ENCODE measurements around the gene RNU6-9. TPM values are rescaled to one million over a fixed set of nuclear protein-coding genes. Genes with fewer than 3 reads are reported as not detected.

The RNU6-9 gene
- total and polyA plus RNA-seq, 2 experiments from 2014 or later: not detected

- TF ChIP-seq CTCF (IDR thresholded peaks at IDR 0.05; ENCODE audit: low read depth, low read length): no peak
- Histone ChIP-seq H3K36me3 (peaks cover 10% of the 10 kb centered on the region), H3K4me3 (no peak overlapping the region), H3K27me3 (no peaks in the 10 kb centered on the region), H3K4me1 (ENCODE audit: low read depth) (no peaks in the 10 kb centered on the region), H3K9me3 (ENCODE audit: low read depth) (no peaks in the 10 kb centered on the region), H3K27ac (no peak overlapping the region)
- no peak for DNase-seq (ENCODE audit: low read depth in 1 of 2, low spot score in 1 of 2)
Observed at GRCh38 chr19:867301-867793, 25.9 kb upstream of the RNU6-9 start.

GRCh38 chr19:867855-868457 lies 25.3 kb upstream of the RNU6-9 start:
- Histone ChIP-seq H3K4me3 (no peak overlapping the region), H3K9me3 (ENCODE audit: low read depth) (no peaks in the 10 kb centered on the region), H3K27ac (no peak overlapping the region), H3K36me3 (peaks cover 10% of the 10 kb centered on the region), H3K27me3 (no peaks in the 10 kb centered on the region), H3K4me1 (ENCODE audit: low read depth) (no peaks in the 10 kb centered on the region)
- TF ChIP-seq CTCF (IDR thresholded peaks at IDR 0.05; ENCODE audit: low read depth, low read length): no peak
- DNase-seq (ENCODE audit: low read depth in 1 of 2, low spot score in 1 of 2): no peak

GRCh38 chr19:868458-869244 lies 24.6 kb upstream of the RNU6-9 start:
- no peaks in the 10 kb centered on the region for H3K9me3 ChIP-seq (ENCODE audit: low read depth)
- no peaks in the 10 kb centered on the region for H3K4me1 ChIP-seq (ENCODE audit: low read depth)
- no peak for TF ChIP-seq CTCF (IDR thresholded peaks at IDR 0.05; ENCODE audit: low read depth, low read length)
- H3K27me3 ChIP-seq: no peaks in the 10 kb centered on the region
- no peak overlapping the region for H3K27ac ChIP-seq
- H3K4me3 ChIP-seq: no peak overlapping the region
- DNase-seq (ENCODE audit: low read depth in 1 of 2, low spot score in 1 of 2): no peak
- peaks cover 10% of the 10 kb centered on the region for H3K36me3 ChIP-seq

- no peak for TF ChIP-seq CTCF (IDR thresholded peaks at IDR 0.05; ENCODE audit: low read depth, low read length)
- Histone ChIP-seq H3K9me3 (ENCODE audit: low read depth) (no peaks in the 10 kb centered on the region), H3K4me1 (ENCODE audit: low read depth) (no peaks in the 10 kb centered on the region), H3K36me3 (peaks cover 10% of the 10 kb centered on the region), H3K27me3 (no peaks in the 10 kb centered on the region), H3K4me3 (no peak overlapping the region), H3K27ac (no peak overlapping the region)
- peak in 1 of 2 donors; percentile 96 for DNase-seq (ENCODE audit: low read depth in 1 of 2, low spot score in 1 of 2)
Observed at GRCh38 chr19:869245-870177, 23.8 kb upstream of the RNU6-9 start.

- Histone ChIP-seq H3K36me3 (peaks cover 10% of the 10 kb centered on the region), H3K4me3 (no peak overlapping the region), H3K27ac (no peak overlapping the region), H3K4me1 (ENCODE audit: low read depth) (no peaks in the 10 kb centered on the region), H3K9me3 (ENCODE audit: low read depth) (no peaks in the 10 kb centered on the region), H3K27me3 (no peaks in the 10 kb centered on the region)
- no peak for DNase-seq (ENCODE audit: low read depth in 1 of 2, low spot score in 1 of 2)
- no peak for TF ChIP-seq CTCF (IDR thresholded peaks at IDR 0.05; ENCODE audit: low read depth, low read length)
Observed at GRCh38 chr19:870314-870713, 23.0 kb upstream of the RNU6-9 start.
